Activated gamma-delta T cell treated with anti-CD3 and anti-CD28 coated beads, Interleukin-2, amount 50 U/mL, for 16 hours (primary cell): ENCODE measurements around the gene TNS1.

ENCODE experiments used
- DNase-seq: peaks from one replicate; pipeline ENCODE4 v3.0.0-alpha.2; 2020; ENCODE audit warnings: low read depth

The TNS1 gene

DNA sequence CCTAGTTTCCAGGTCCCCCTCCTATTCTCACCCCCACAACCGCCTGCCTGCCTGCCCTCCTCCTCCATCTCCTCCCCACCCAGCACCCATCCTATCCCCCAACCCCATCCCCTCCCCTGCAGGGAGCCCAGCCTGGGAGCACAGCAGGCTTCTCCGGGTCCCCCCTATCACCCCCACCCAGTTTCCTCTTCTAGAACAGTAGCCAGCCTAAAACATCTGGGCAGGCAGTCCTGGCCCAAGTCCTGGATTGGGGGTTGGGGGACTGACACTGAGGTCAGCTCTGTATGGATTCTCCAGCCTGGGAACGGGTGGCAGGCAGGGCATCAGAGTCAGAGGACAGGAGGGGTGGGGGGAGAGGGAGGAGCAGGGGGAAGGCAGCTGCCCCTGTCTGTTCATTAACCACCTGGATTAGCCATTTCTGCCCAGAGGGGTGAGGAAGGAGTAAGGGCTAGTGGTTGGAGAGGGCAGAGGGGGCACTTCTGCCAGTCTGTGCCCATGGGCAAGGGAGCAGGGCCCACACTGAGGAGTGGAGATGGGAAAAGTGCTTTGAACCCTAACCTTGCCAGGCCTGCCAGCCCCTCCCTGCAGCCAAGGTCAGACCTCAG lies 60.0 kb downstream of the TNS1 start:
- no peak for DNase-seq

DNA sequence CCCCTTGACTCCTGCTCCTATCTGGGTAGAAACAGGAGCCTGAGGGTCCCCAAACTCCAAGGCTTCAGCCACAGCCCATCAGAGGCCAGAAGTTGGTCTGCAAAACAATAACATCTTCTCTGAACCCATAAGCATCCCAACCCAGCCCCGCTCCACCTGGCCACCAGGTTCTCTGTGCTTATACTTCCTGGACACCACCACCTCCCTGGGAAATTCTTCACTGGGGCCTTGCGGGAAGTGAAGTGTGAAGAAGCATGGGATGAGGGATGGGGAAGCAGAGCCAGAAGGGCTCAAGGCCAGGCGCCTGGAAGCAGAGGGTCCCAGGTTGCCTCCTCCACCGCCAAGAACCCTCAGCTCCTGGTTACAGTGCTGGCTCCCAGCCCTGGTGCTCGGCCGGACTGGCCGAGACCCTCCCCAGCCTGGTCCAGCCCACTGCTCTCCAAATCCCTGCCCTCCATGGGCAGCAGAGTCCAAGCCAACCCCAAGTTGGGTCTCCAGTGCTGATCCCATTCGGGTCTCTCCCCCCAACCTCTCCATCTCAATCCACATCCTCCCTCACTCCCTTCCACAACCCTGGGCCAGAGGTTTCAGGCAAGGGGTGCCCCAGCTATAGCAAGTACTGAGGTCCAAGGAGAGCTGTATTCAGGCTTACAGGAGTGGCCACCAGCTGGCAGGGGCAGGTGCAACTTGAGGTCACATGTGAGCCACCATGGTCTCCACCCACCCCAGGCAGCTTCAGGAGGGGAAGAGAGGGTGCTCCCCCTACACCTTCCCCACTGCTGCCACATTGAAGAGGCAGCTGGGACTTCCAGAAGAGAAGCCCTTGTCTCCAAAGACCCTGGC lies 60.7 kb downstream of the TNS1 start:
- DNase-seq: no peak

GRCh38 chr2:217941339-217941738 lies 61.5 kb downstream of the TNS1 start:
- no peak for DNase-seq

GRCh38 chr2:217940261-217941220 lies 62.3 kb downstream of the TNS1 start:
- DNase-seq: no peak

GRCh38 chr2:217939629-217940245 lies 63.1 kb downstream of the TNS1 start:
- DNase-seq: no peak

- DNase-seq: no peak
These were observed 63.6 kb downstream of the TNS1 start for GRCh38 chr2:217939220-217939619.

DNA sequence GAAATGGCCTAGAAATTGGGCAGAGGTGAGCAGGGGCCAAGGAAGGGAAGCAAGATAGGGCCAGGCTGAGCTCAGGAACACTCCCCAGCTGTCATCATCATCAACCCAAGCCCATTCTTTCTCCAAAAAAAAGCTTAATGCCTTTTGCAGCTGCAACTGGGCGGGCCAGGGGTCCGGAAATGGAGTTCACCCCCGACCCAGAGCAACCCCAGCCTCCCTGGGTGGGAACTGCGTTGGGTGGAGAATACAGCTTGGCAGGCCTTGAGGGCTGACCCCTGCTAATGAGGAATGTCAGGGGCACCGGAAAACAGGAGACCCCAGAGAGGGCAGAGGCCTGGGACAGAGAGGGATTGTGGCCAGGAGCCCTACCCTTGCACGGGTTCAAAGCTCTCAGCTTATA lies 64.8 kb downstream of the TNS1 start:
- no peak for DNase-seq

DNA sequence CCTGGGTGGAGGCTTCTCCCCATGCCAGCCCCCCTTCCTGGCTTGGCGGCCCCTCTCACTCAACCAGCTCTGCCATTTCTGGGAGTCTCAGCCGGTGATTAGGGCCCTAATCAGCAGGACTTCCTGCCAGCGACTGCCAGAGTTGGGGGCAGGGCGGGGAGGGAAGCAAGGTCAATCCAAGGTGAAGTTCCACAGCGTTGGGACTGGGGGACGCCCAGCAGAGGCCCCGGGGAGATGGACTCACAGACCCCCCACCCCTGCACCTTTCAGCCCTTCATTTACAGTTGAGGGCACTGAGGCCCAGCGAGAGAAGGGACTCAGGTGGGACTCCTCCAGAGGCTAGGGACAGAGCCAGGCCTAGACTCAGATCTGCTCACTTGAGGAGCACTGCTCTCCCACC lies 65.3 kb downstream of the TNS1 start:
- DNase-seq: no peak

GRCh38 chr2:217936952-217937351 lies 65.8 kb downstream of the TNS1 start:
- no peak for DNase-seq

- no peak for DNase-seq
These were observed 66.7 kb downstream of the TNS1 start for GRCh38 chr2:217935901-217936684.

DNA sequence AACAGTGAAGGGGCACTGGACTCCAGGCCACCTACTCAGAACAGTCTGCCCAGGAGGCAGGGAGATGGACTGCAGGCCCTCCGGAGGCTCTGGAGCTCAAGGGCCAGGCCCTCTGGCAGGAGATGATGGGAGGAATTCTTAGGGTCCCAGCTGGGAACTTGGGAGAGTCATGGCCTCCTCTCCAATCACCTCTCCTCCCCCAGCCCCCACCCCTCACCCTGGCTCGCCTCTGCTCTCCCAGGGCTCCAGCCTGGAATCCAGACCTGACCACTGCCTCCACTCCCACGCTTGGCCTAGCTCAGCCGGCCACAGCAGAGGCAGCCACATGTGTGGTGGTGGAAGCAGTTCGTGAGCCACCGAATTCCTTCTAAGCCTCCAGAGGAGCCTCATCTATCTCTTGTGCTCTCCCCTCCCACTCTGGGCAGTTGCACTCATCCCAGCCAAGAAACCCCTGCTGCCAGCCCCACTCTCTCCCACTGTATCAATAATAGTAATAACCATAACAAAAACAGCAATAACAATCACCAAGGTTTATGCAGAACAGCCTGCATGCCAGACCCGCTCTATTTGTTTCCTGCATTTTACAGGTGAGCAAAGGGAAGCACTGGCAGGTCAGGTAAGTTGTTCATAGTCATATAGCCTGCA lies 67.4 kb downstream of the TNS1 start:
- DNase-seq: no peak

DNA sequence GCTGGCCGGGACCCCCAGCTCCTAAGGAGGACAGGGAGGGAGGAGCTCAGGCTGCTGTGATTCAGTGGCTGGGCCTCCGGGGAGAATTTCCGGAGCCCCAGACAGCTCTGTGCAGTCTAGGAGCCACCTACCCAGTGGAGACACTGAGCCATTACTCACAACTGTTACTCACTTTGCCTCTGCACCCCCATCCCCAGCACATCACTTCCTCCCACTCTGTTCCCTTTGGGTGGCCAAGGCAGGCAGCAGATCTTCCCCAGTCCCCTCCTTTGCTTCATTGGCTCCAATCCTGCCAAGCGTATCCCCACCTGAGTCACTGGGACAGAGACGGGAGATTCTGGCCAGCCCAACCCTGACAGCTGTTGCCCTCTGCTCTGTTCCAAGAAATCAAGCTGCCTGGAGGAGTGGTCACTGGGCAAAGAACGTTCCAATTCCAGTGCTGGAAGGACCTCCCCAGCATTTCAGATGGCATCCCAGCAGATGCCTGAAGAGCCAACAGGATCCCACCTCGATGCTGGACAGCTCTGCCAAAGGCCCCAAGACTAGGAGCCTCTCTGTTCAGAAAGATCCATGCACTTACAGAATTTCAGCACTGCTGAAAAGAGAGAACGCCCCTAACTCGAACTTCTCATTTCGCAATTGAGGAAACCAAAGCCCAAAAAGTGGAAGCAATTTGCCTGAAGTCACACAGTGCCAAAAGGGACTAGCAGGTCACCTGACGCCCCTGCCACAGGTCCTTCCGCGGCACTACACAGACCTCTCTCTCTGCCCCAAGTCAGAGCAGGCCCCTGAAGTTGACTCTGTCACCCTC lies 68.3 kb downstream of the TNS1 start:
- DNase-seq: no peak

DNA sequence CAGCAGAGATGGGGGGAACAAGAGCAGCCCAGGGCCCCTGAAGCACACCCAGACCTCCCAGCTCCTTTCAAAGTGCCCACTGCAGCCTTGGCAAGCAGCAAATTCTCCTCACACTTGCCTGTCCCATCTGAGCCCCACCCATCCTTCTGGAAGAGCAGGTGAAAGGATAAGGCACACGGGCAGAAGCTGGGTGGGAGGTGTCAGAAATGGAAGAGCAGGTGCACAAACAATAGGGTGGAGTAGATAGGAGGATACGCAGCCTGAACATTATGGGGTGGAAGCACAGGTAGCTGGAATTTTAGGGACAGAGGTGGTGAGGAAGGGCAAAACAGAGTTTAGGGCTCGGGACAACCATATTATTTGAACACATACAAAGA lies 69.2 kb downstream of the TNS1 start:
- DNase-seq: no peak

GRCh38 chr2:217932803-217933616 lies 69.8 kb downstream of the TNS1 start:
- no peak for DNase-seq

- DNase-seq: no peak
These were observed 70.8 kb downstream of the TNS1 start for GRCh38 chr2:217931846-217932560.

- no peak for DNase-seq
These were observed 71.8 kb downstream of the TNS1 start for GRCh38 chr2:217930761-217931563.
